ENCODE measurements around the gene LAMA2. TPM values are rescaled to one million over a fixed set of nuclear protein-coding genes. Genes with fewer than 3 reads are reported as not detected.

The LAMA2 gene
- total and polyA plus RNA-seq, 7 experiments from 2014 or later = 0.02 to 0.59 (median 0.35) TPM; not detected in 4

GRCh38 chr6:129117355-129117754 is 234.4 kb downstream of the LAMA2 start:
- POLR2A ChIA-PET = no interaction called here
- Mint-ChIP-seq H3K4me3 (no peak overlapping the region), H3K4me1 (no peaks in the 10 kb centered on the region), H3K27ac (no peak overlapping the region), H3K9me3 (no peaks in the 10 kb centered on the region), H3K36me3 (no peaks in the 10 kb centered on the region), H3K27me3 (peaks cover 0 to 9% (median 7%) of the 10 kb centered on the region in 5 donors)
- CTCF ChIA-PET = no interaction called here
- H3K4me1 ChIP-seq (ENCODE audit: control insufficient read depth in 2 of 2, insufficient read depth in 2 of 2, low read length in 2 of 2) = no peaks in the 10 kb centered on the region
- DNase-seq (no peak), ATAC-seq (no peak)
- H3K27me3 ChIP-seq (ENCODE audit: control insufficient read depth in 2 of 2, insufficient read depth in 2 of 2, low read length in 2 of 2) = no peaks in the 10 kb centered on the region
- no peak overlapping the region for H3K27ac ChIP-seq (ENCODE audit: low read depth, low read length)
- no peaks in the 10 kb centered on the region for H3K9me3 ChIP-seq (ENCODE audit: control insufficient read depth in 2 of 3, low read length in 3 of 3)
- no peak overlapping the region for H3K4me3 ChIP-seq (ENCODE audit: low read length)
- no peaks in the 10 kb centered on the region for H3K36me3 ChIP-seq (ENCODE audit: control insufficient read depth in 2 of 3, insufficient read depth in 3 of 3, low read length in 3 of 3)
- intact Hi-C loops (cut with micrococcal nuclease) = no loop called here

GRCh38 chr6:129120856-129121638 is 238.1 kb downstream of the LAMA2 start:
- Mint-ChIP-seq H3K9me3 (no peaks in the 10 kb centered on the region), H3K36me3 (no peaks in the 10 kb centered on the region), H3K4me1 (no peaks in the 10 kb centered on the region), H3K27me3 (peaks cover 0 to 8% (median 0%) of the 10 kb centered on the region in 5 donors), H3K27ac (no peak overlapping the region), H3K4me3 (no peak overlapping the region)
- Histone ChIP-seq H3K4me3 (ENCODE audit: low read length) (no peak overlapping the region), H3K36me3 (ENCODE audit: control insufficient read depth in 2 of 3, insufficient read depth in 3 of 3, low read length in 3 of 3) (no peaks in the 10 kb centered on the region), H3K4me1 (ENCODE audit: control insufficient read depth in 2 of 2, insufficient read depth in 2 of 2, low read length in 2 of 2) (no peaks in the 10 kb centered on the region), H3K27ac (ENCODE audit: low read depth, low read length) (no peak overlapping the region), H3K27me3 (ENCODE audit: control insufficient read depth in 2 of 2, insufficient read depth in 2 of 2, low read length in 2 of 2) (no peaks in the 10 kb centered on the region), H3K9me3 (ENCODE audit: control insufficient read depth in 2 of 3, low read length in 3 of 3) (no peaks in the 10 kb centered on the region)
- ATAC-seq (no peak), DNase-seq (no peak)
- intact Hi-C loops (cut with micrococcal nuclease) = no loop called here
- ChIA-PET CTCF (interaction anchor here (0.5 kb wide), 1 partner anchor 12 kb away, joined by 3 read pairs; no protein-coding TSS in a partner anchor), POLR2A (no interaction called here)

- Histone ChIP-seq H3K9me3 (ENCODE audit: control insufficient read depth in 2 of 3, low read length in 3 of 3) (no peaks in the 10 kb centered on the region), H3K36me3 (ENCODE audit: control insufficient read depth in 2 of 3, insufficient read depth in 3 of 3, low read length in 3 of 3) (no peaks in the 10 kb centered on the region), H3K27me3 (ENCODE audit: control insufficient read depth in 2 of 2, insufficient read depth in 2 of 2, low read length in 2 of 2) (no peaks in the 10 kb centered on the region), H3K4me1 (ENCODE audit: control insufficient read depth in 2 of 2, insufficient read depth in 2 of 2, low read length in 2 of 2) (no peaks in the 10 kb centered on the region), H3K4me3 (ENCODE audit: low read length) (no peak overlapping the region), H3K27ac (ENCODE audit: low read depth, low read length) (no peak overlapping the region)
- DNase-seq = no peak
- Mint-ChIP-seq H3K27ac (no peak overlapping the region), H3K4me1 (no peaks in the 10 kb centered on the region), H3K27me3 (peaks cover 0 to 7% (median 0%) of the 10 kb centered on the region in 5 donors), H3K9me3 (peaks cover 0 to 3% (median 0%) of the 10 kb centered on the region in 11 donors), H3K36me3 (no peaks in the 10 kb centered on the region), H3K4me3 (no peak overlapping the region)
- no peak for ATAC-seq
- POLR2A ChIA-PET = interaction anchor here (0.8 kb wide), 1 partner anchor 23 kb away, joined by 3 read pairs; no protein-coding TSS in a partner anchor
- intact Hi-C loops (cut with micrococcal nuclease) = no loop called here
- CTCF ChIA-PET = no interaction called here
Observed at GRCh38 chr6:129124347-129124746, 241.4 kb downstream of the LAMA2 start.

- H3K27ac Mint-ChIP-seq = no peak overlapping the region
- Histone ChIP-seq H3K4me3 (ENCODE audit: low read length) (no peak overlapping the region), H3K9me3 (ENCODE audit: control insufficient read depth in 2 of 3, low read length in 3 of 3) (no peaks in the 10 kb centered on the region), H3K4me1 (ENCODE audit: control insufficient read depth in 2 of 2, insufficient read depth in 2 of 2, low read length in 2 of 2) (no peaks in the 10 kb centered on the region), H3K27me3 (ENCODE audit: control insufficient read depth in 2 of 2, insufficient read depth in 2 of 2, low read length in 2 of 2) (peaks cover 0 to 7% of the 10 kb centered on the region in 2 donors), H3K36me3 (ENCODE audit: control insufficient read depth in 2 of 3, insufficient read depth in 3 of 3, low read length in 3 of 3) (no peaks in the 10 kb centered on the region), H3K27ac (ENCODE audit: low read depth, low read length) (no peak overlapping the region)
- no peaks in the 10 kb centered on the region for H3K4me1 Mint-ChIP-seq
- no peak for ATAC-seq
- H3K9me3 Mint-ChIP-seq = peaks cover 0 to 5% (median 0%) of the 10 kb centered on the region in 11 donors
- H3K36me3 Mint-ChIP-seq = no peaks in the 10 kb centered on the region
- H3K4me3 Mint-ChIP-seq = no peak overlapping the region
- peaks cover 0 to 22% (median 7%) of the 10 kb centered on the region in 5 donors for H3K27me3 Mint-ChIP-seq
- CTCF ChIA-PET = no interaction called here
- POLR2A ChIA-PET = no interaction called here
- intact Hi-C loops (cut with micrococcal nuclease) = no loop called here
- no peak for DNase-seq
Observed at GRCh38 chr6:129130106-129130505, 247.2 kb downstream of the LAMA2 start.

GRCh38 chr6:129130959-129131681 is 248.2 kb downstream of the LAMA2 start:
- no peak overlapping the region for H3K4me3 ChIP-seq (ENCODE audit: low read length)
- no peak for DNase-seq
- H3K27ac ChIP-seq (ENCODE audit: low read depth, low read length) = no peak overlapping the region
- peaks cover 0 to 22% (median 8%) of the 10 kb centered on the region in 5 donors for H3K27me3 Mint-ChIP-seq
- no peak overlapping the region for H3K4me3 Mint-ChIP-seq
- ChIA-PET CTCF (no interaction called here), POLR2A (no interaction called here)
- H3K36me3 Mint-ChIP-seq = no peaks in the 10 kb centered on the region
- no peaks in the 10 kb centered on the region for H3K36me3 ChIP-seq (ENCODE audit: control insufficient read depth in 2 of 3, insufficient read depth in 3 of 3, low read length in 3 of 3)
- H3K9me3 ChIP-seq (ENCODE audit: control insufficient read depth in 2 of 3, low read length in 3 of 3) = no peaks in the 10 kb centered on the region
- H3K27ac Mint-ChIP-seq = no peak overlapping the region
- no peaks in the 10 kb centered on the region for H3K4me1 ChIP-seq (ENCODE audit: control insufficient read depth in 2 of 2, insufficient read depth in 2 of 2, low read length in 2 of 2)
- no peak for ATAC-seq
- H3K27me3 ChIP-seq (ENCODE audit: control insufficient read depth in 2 of 2, insufficient read depth in 2 of 2, low read length in 2 of 2) = peaks cover 0 to 7% of the 10 kb centered on the region in 2 donors
- H3K9me3 Mint-ChIP-seq = peaks cover 0 to 5% (median 0%) of the 10 kb centered on the region in 11 donors
- intact Hi-C loops (cut with micrococcal nuclease) = no loop called here
- H3K4me1 Mint-ChIP-seq = no peaks in the 10 kb centered on the region

- H3K9me3 ChIP-seq (ENCODE audit: control insufficient read depth in 2 of 3, low read length in 3 of 3) = no peaks in the 10 kb centered on the region
- DNase-seq (no peak), ATAC-seq (no peak)
- no peaks in the 10 kb centered on the region for H3K36me3 ChIP-seq (ENCODE audit: control insufficient read depth in 2 of 3, insufficient read depth in 3 of 3, low read length in 3 of 3)
- Mint-ChIP-seq H3K4me1 (no peaks in the 10 kb centered on the region), H3K36me3 (no peaks in the 10 kb centered on the region), H3K27me3 (peaks cover 0 to 22% (median 12%) of the 10 kb centered on the region in 5 donors), H3K4me3 (no peak overlapping the region), H3K27ac (no peak overlapping the region), H3K9me3 (peaks cover 0 to 1% (median 0%) of the 10 kb centered on the region in 11 donors)
- no peaks in the 10 kb centered on the region for H3K4me1 ChIP-seq (ENCODE audit: control insufficient read depth in 2 of 2, insufficient read depth in 2 of 2, low read length in 2 of 2)
- peaks cover 0 to 7% of the 10 kb centered on the region in 2 donors for H3K27me3 ChIP-seq (ENCODE audit: control insufficient read depth in 2 of 2, insufficient read depth in 2 of 2, low read length in 2 of 2)
- ChIA-PET CTCF (no interaction called here), POLR2A (no interaction called here)
- H3K27ac ChIP-seq (ENCODE audit: low read depth, low read length) = no peak overlapping the region
- intact Hi-C loops (cut with micrococcal nuclease) = no loop called here
- no peak overlapping the region for H3K4me3 ChIP-seq (ENCODE audit: low read length)
Observed at GRCh38 chr6:129133770-129134192, 250.8 kb downstream of the LAMA2 start.
